ENCODE data around the gene SLC25A34. TPM values are rescaled to one million over a fixed set of nuclear protein-coding genes. Genes with fewer than 3 reads are reported as not detected.

SLC25A34 gene
- total RNA-seq, 3 donors from 2014 or later, result 6.4 to 15.7 (median 8.1) TPM

- DNase-seq (no peak), ATAC-seq (no peak)
- H3K36me3 ChIP-seq (ENCODE audit: low read depth), result no peaks in the 10 kb centered on the region
- H3K4me3 ChIP-seq, result no peak overlapping the region
- TF ChIP-seq CTCF (IDR thresholded peaks at IDR 0.05), result no peak
- no peaks in the 10 kb centered on the region for H3K4me1 ChIP-seq (ENCODE audit: low read depth)
- intact Hi-C loops (cut with DNase I, micrococcal nuclease), result no loop called here
- no peaks in the 10 kb centered on the region for H3K9me3 ChIP-seq
Measured at GRCh38 chr1:15747378-15747777, 11.3 kb downstream of the SLC25A34 start.

GRCh38 chr1:15748264-15748663 is 12.2 kb downstream of the SLC25A34 start:
- no peak for ATAC-seq
- Histone ChIP-seq H3K4me3 (no peak overlapping the region), H3K36me3 (ENCODE audit: low read depth) (no peaks in the 10 kb centered on the region), H3K4me1 (ENCODE audit: low read depth) (no peaks in the 10 kb centered on the region), H3K9me3 (no peaks in the 10 kb centered on the region)
- TF ChIP-seq CTCF (IDR thresholded peaks at IDR 0.05), result no peak
- no peak for DNase-seq
- intact Hi-C loops (cut with DNase I, micrococcal nuclease), result no loop called here

- DNase-seq (no peak), ATAC-seq (no peak)
- no peaks in the 10 kb centered on the region for H3K36me3 ChIP-seq (ENCODE audit: low read depth)
- no peaks in the 10 kb centered on the region for H3K4me1 ChIP-seq (ENCODE audit: low read depth)
- H3K4me3 ChIP-seq, result no peak overlapping the region
- intact Hi-C loops (cut with DNase I, micrococcal nuclease), result no loop called here
- no peaks in the 10 kb centered on the region for H3K9me3 ChIP-seq
- TF ChIP-seq CTCF (IDR thresholded peaks at IDR 0.05), result no peak
Measured at GRCh38 chr1:15748690-15749398, 12.8 kb downstream of the SLC25A34 start.

- DNase-seq (peak in 1 of 3 donors; percentile 28), ATAC-seq (peak; percentile 30)
- Histone ChIP-seq H3K9me3 (no peaks in the 10 kb centered on the region), H3K4me3 (no peak overlapping the region), H3K36me3 (ENCODE audit: low read depth) (no peaks in the 10 kb centered on the region), H3K4me1 (ENCODE audit: low read depth) (no peaks in the 10 kb centered on the region)
- intact Hi-C loops (cut with DNase I, micrococcal nuclease), result no loop called here
- no peak for TF ChIP-seq CTCF (IDR thresholded peaks at IDR 0.05)
Measured at GRCh38 chr1:15749399-15750291, 13.6 kb downstream of the SLC25A34 start.

GRCh38 chr1:15750924-15751323 is 14.9 kb downstream of the SLC25A34 start:
- intact Hi-C loops (cut with DNase I, micrococcal nuclease), result no loop called here
- no peak for ATAC-seq
- TF ChIP-seq CTCF (IDR thresholded peaks at IDR 0.05), result no peak

More at GRCh38 chr1:15750924-15751323, 14.9 kb downstream of the SLC25A34 start:
- no peaks in the 10 kb centered on the region for H3K36me3 ChIP-seq (ENCODE audit: low read depth)
- H3K4me3 ChIP-seq, result no peak overlapping the region
- DNase-seq, result no peak
- H3K9me3 ChIP-seq, result no peaks in the 10 kb centered on the region
- peaks cover 5% of the 10 kb centered on the region for H3K4me1 ChIP-seq (ENCODE audit: low read depth)
